HG03565 (cell line): ENCODE results near the gene MEX3A.
"Not testable (repeated sequence)": the region's sequence is repeated elsewhere in the genome, so short reads cannot be mapped to it uniquely, and the experiment has no call there.

Experiments used
- ATAC-seq: cut with Tn5 transposase; IDR thresholded peaks from one replicate; pipeline ENCODE4 v1.9.1; 2021; ENCODE audit warnings: mild to moderate bottlenecking, moderate library complexity; ENCODE audit not compliant: unreplicated experiment

Gene MEX3A

DNA sequence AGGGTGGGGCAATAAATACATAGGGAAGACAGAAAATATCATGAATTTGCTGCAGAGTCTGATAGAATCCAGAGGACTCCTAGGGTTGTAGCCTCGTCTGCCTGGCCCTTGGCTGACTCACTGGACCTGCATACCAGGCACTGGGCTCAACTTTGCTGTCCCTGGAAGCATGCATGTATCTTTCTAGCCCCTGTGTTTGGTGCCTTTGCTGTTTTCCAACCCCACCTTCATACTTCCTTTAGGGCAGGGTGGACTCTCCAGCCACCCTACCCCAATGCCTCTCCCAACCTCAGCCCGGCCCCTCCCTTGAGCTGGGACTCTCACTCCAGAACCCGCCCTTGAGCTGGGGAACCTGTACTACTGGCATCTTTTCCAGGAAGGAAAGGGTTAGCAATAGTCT is 20.1 kb downstream of the MEX3A start:
- no peak for ATAC-seq

DNA sequence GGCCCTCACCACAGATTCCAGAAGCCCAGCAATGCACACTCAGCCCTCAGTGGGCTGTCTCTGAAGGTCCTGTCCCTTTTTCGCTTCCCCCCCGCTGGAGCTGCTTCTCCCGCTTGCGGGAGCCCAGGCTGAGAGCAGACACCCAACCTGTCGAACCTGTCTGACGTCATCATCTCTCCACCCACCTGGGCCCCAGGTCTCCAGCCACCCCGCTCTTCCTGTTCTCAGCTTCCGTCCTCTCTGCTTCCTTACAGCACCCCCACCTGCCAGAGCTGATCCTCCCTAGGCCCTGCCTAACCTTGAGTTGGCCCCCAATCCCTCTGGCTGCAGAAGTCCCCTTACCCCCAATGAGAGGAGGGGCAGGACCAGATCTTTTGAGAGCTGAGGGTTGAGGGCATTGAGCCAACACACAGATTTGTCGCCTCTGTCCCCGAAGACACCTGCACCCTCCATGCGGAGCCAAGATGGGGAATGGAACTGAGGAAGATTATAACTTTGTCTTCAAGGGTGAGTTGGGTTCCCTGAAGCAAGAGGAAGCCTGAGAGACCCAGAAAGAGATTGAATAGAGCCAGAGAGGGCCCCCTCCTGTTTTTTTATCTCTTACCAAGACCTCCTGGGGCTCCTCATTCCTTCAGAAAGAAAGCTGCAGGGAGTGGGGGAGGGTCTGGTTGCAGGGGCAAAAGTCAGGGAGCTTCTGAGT is 21.2 kb downstream of the MEX3A start, which contains the start of gene RAB25:
TSS of gene RAB25 (plus strand) at position 224 of the 700 bp plus-strand sequence. CDS start at position 465, 241 bp downstream.
- ATAC-seq = no peak

- ATAC-seq = no peak
Measured at GRCh38 chr1:156056326-156056849, 25.9 kb downstream of the MEX3A start.

DNA sequence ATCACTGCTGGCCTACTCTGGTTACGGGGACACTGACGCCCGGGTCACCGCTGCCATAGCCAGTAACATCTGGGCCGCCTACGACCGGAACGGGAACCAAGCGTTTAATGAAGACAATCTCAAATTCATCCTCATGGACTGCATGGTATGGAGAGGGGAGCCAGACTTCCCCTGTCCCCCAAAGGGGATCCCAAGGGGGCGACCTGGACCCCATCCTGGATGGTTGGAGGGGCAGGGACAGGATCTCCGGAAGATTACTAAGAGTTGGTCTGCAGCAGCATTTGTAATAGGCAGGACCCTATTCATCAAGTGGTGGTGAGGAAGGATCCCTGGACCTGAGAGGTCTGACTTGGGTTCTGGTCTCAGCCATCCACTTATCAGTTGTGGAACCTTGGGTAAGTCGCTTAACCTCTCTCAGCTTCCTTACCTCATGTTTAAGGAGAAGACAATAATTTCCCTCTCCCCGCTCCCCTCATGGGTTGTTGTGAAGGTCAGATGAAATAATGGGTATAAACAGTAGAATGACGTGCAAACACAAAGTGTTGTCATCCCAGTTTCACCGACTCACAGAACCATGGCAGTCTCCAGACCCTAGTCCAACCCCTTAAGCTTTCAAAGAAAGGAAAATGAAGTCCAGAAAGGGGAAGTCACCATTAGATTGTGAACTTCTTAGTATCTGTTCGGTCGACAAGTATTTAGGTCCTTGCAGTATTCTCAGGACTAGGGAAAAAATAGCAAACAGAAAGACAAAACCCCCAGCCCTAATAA is 26.8 kb downstream of the MEX3A start:
- ATAC-seq = no peak

DNA sequence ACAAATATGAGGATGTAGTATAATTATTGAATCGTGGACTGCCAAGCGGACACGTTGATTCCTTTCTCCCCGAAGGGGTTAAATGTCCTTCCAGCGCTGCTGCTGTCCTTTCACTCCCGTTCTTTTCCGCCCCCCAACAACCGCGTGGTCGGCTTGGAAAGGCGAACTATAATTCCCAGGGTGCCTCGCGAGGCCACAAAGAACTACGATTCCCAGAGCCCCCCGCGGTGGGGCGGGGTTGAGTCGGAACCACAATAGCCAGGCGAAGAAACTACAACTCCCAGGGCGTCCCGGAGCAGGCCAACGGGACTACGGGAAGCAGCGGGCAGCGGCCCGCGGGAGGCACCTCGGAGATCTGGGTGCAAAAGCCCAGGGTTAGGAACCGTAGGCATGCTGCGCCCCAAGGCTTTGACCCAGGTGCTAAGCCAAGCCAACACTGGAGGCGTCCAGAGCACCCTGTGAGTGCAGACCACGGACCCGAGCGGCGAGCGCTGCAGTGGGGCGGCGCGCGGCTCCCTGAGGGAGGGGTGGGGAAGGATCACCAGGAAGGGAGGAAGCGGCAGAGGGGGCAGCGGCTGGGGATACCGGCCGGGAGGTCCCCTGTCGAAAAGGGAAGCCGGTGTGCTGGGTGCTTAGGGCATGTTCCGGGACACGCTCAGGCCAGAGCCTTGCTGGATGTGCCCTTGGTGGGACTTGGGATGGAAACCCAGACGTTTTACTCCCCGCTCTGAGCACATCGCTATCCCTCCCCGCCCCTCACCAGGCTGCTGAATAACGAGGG is 27.6 kb downstream of the MEX3A start, which contains the start of gene LAMTOR2:
TSS of gene LAMTOR2 (plus strand) at position 283 of the 781 bp plus-strand sequence. CDS start at position 391, 108 bp downstream.
- ATAC-seq = peak; percentile 65

- ATAC-seq = peak; percentile 38
Measured at GRCh38 chr1:156053768-156054499, 28.3 kb downstream of the MEX3A start, which contains the start of gene UBQLN4. Gene UBQLN4 (minus strand): TSS chr1:156053798. CDS start chr1:156053701, 97 bp downstream.

- no peak for ATAC-seq
Measured at GRCh38 chr1:156052862-156053767, 29.1 kb downstream of the MEX3A start.

GRCh38 chr1:156051011-156051725 is 31.1 kb downstream of the MEX3A start:
- ATAC-seq = no peak

DNA sequence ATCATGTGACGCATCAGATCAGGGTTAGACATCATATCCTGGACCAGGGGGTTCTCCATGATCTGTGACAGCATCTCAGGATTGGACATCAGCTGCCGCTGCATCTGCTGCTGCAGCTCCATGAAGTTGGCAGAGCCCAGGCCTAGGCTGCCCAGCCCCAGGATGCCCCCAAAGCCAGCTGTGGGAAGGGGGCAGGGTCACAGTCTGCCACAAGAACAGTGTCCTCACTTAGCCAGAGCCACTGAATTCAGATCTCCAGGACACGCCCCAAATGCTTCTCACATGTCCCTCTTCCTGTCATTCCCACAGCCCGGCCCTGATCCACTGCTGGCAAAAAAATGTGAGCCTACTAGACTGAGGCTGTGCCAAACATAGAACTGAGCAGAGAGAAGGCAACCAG is 31.9 kb downstream of the MEX3A start:
- no peak for ATAC-seq

- ATAC-seq = no peak
Measured at GRCh38 chr1:156048663-156049258, 33.5 kb downstream of the MEX3A start.

- no peak for ATAC-seq
Measured at GRCh38 chr1:156045076-156045475, 37.2 kb downstream of the MEX3A start.

DNA sequence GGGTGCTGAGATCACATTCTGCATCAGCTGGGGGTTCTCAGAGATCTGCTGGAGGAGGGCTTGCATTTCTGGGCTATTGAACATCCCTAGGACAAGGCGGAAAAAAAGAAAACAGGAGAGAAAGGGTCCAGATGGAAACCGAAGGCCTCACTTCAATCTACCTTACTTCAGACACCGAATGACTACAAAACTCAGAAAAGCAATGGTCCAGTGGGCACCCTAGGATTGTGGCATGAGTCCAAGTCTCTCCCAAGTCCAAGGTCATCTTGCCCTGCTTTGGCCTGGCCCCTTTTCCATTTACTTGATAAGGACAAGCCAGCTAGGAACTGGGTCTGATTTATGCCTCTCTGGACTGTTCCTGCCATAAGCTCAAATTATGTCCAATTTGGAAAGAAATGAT is 39.4 kb downstream of the MEX3A start:
- no peak for ATAC-seq

- not testable (repeated sequence) for ATAC-seq
Measured at GRCh38 chr1:156034991-156035390, 47.3 kb downstream of the MEX3A start.

DNA sequence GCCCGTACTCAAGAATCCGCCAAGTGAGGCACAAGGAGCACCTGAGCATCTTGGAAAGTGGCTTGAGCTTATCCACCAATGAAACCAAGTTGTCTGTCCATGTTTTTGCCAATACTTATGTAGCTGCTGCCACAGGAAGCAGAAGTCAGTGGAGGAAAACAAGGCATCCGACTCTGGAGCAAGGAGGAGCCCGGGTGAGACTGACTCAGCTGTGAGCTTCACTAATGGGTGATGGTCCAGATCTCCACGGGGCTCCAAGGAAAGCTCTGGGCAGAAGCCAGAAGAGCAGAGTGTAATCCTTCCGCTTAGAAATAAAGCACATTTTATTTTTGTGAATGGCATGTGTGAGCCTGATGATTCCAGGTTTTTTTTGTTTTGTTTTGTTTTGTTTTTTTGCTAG is 49.3 kb downstream of the MEX3A start:
- no peak for ATAC-seq

- no peak for ATAC-seq
Measured at GRCh38 chr1:156026588-156026987, 55.7 kb downstream of the MEX3A start.

DNA sequence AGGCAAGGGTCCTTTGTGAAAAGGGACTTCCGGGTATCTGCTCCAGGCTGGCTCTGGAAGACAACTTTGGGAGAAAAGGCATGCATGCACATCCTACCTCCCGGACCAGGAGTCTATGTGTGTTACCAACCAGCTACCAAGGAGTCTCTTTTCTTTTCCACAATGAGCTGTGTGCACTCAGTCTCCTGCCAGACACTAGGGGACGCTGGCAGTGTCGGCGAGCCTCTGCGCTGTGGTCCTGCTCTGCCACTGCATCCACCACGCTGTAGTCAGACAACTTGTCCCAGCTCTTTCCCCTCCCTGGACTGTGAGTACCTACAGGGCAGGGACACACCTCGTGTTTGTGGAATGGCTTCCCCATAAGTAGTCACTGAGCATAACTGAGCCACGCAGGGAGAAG is 56.4 kb downstream of the MEX3A start:
- ATAC-seq = no peak

GRCh38 chr1:156024801-156025200 is 57.5 kb downstream of the MEX3A start:
- ATAC-seq = no peak
